ENCODE data around the gene FZD1.
"Not testable (repeated sequence)": the region's sequence is repeated elsewhere in the genome, so short reads cannot be mapped to it uniquely, and the experiment has no call there.

The FZD1 gene

GRCh38 chr7:91297939-91298338, 33.7 kb downstream of the FZD1 start:
- DNase-seq, result no peak

- DNase-seq, result no peak
Observed at GRCh38 chr7:91299952-91300775, 35.9 kb downstream of the FZD1 start.

- DNase-seq, result no peak
Observed at GRCh38 chr7:91302794-91303193, 38.6 kb downstream of the FZD1 start.

GRCh38 chr7:91306266-91306665, 42.0 kb downstream of the FZD1 start:
- no peak for DNase-seq

- DNase-seq, result no peak
Observed at GRCh38 chr7:91307467-91307866, 43.2 kb downstream of the FZD1 start.

- not testable (repeated sequence) for DNase-seq
Observed at GRCh38 chr7:91308191-91308590, 44.0 kb downstream of the FZD1 start.

- peak; percentile 72 for DNase-seq
Observed at GRCh38 chr7:91310830-91311460, 46.7 kb downstream of the FZD1 start.

GRCh38 chr7:91311839-91312238, 47.6 kb downstream of the FZD1 start:
- DNase-seq, result no peak

GRCh38 chr7:91313113-91313512, 48.9 kb downstream of the FZD1 start:
- DNase-seq, result no peak

- DNase-seq, result no peak
Observed at GRCh38 chr7:91314591-91315323, 50.5 kb downstream of the FZD1 start.

GRCh38 chr7:91316426-91316825, 52.2 kb downstream of the FZD1 start:
- DNase-seq, result no peak

- no peak for DNase-seq
Observed at GRCh38 chr7:91319351-91319750, 55.1 kb downstream of the FZD1 start.

GRCh38 chr7:91320366-91321078, 56.3 kb downstream of the FZD1 start:
- DNase-seq, result no peak
